Right kidney (tissue), 1 donor: ENCODE results near the gene P2RY13.

Source experiments
- DNase-seq: peaks from one replicate; pipeline ENCODE4 v3.0.0-alpha.2; 2016

P2RY13 gene

GRCh38 chr3:151320131-151320530 lies 9.2 kb downstream of the P2RY13 start:
- no peak for DNase-seq

- no peak for DNase-seq
Observed at GRCh38 chr3:151319628-151320027, 9.7 kb downstream of the P2RY13 start.

GRCh38 chr3:151318991-151319390 lies 10.4 kb downstream of the P2RY13 start:
- no peak for DNase-seq

GRCh38 chr3:151318313-151318712 lies 11.0 kb downstream of the P2RY13 start:
- DNase-seq: no peak

- no peak for DNase-seq
Observed at GRCh38 chr3:151316267-151316991, 12.9 kb downstream of the P2RY13 start, which contains the start of gene GPR87. Gene GPR87 (minus strand): TSS chr3:151316820. CDS start chr3:151300100, 16,720 bp downstream.

GRCh38 chr3:151315846-151316245 lies 13.5 kb downstream of the P2RY13 start:
- DNase-seq: no peak

- no peak for DNase-seq
Observed at GRCh38 chr3:151315136-151315535, 14.2 kb downstream of the P2RY13 start.

GRCh38 chr3:151314593-151314992 lies 14.8 kb downstream of the P2RY13 start:
- DNase-seq: no peak

GRCh38 chr3:151314137-151314536 lies 15.2 kb downstream of the P2RY13 start:
- no peak for DNase-seq

GRCh38 chr3:151312972-151313371 lies 16.4 kb downstream of the P2RY13 start:
- no peak for DNase-seq

GRCh38 chr3:151309566-151309965 lies 19.8 kb downstream of the P2RY13 start:
- no peak for DNase-seq

GRCh38 chr3:151307583-151308488 lies 21.5 kb downstream of the P2RY13 start:
- no peak for DNase-seq

GRCh38 chr3:151307131-151307530 lies 22.2 kb downstream of the P2RY13 start:
- DNase-seq: no peak

- DNase-seq: no peak
Observed at GRCh38 chr3:151306168-151306810, 23.1 kb downstream of the P2RY13 start.

GRCh38 chr3:151305775-151306151 lies 23.6 kb downstream of the P2RY13 start:
- DNase-seq: no peak

GRCh38 chr3:151305060-151305774 lies 24.1 kb downstream of the P2RY13 start:
- DNase-seq: no peak

GRCh38 chr3:151303751-151304150 lies 25.6 kb downstream of the P2RY13 start:
- DNase-seq: no peak

- no peak for DNase-seq
Observed at GRCh38 chr3:151301787-151302186, 27.6 kb downstream of the P2RY13 start.

- no peak for DNase-seq
Observed at GRCh38 chr3:151300539-151300938, 28.8 kb downstream of the P2RY13 start.

- no peak for DNase-seq
Observed at GRCh38 chr3:151299006-151299405, 30.3 kb downstream of the P2RY13 start.

- no peak for DNase-seq
Observed at GRCh38 chr3:151297429-151297828, 31.9 kb downstream of the P2RY13 start.

GRCh38 chr3:151296226-151296625 lies 33.1 kb downstream of the P2RY13 start:
- no peak for DNase-seq
